Inflammatory macrophage treated with lipopolysaccharide for 4 hours (primary cell): ENCODE data around the gene SLC19A2.
"Not testable (repeated sequence)": the region's sequence is repeated elsewhere in the genome, so short reads cannot be mapped to it uniquely, and the experiment has no call there.

ENCODE experiments used
- DNase-seq: peaks from one replicate; pipeline ENCODE4 v3.0.0-alpha.2; 2020

Gene SLC19A2, protein sequence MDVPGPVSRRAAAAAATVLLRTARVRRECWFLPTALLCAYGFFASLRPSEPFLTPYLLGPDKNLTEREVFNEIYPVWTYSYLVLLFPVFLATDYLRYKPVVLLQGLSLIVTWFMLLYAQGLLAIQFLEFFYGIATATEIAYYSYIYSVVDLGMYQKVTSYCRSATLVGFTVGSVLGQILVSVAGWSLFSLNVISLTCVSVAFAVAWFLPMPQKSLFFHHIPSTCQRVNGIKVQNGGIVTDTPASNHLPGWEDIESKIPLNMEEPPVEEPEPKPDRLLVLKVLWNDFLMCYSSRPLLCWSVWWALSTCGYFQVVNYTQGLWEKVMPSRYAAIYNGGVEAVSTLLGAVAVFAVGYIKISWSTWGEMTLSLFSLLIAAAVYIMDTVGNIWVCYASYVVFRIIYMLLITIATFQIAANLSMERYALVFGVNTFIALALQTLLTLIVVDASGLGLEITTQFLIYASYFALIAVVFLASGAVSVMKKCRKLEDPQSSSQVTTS

DNA sequence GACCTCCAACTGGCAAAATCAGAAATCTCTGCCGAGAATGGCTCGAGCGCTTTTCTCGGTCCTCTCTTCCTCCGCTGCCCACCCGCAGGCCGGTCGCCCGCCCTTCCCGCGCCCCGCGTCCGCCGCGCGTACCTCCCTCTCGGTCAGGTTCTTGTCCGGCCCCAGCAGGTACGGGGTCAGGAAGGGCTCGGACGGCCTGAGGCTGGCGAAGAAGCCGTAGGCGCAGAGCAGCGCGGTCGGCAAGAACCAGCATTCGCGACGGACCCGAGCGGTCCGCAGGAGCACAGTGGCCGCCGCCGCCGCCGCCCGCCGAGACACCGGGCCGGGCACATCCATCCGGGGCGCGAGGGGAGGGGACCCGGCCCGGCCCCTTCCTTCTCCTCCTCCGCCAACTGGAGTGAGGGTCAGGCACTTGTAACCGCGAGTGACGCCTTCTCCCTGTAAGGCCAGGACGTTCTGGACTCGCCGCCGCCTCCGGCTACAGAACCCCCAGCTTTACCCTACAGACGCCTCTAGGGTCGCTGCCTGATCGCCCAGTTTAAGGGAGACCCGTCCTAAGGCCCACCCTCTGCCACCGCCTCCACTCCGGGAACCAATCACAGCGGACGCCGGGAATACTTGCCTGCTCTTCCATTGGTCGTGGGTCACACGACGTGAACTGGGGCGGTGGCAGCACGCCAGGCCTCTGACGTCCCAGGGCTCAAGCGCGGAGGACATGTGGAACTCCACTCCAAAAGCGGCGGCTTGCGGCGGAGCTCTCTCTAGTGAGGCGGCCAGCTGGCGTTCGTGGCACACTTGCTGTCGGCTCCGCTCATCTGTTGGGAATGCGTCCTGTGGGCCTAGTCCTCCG lies at the start of gene SLC19A2:
Gene SLC19A2, minus strand, starts transcription at position 514 of the 850 bp plus-strand sequence. Its CDS starts 178 bp downstream, at position 336.
- DNase-seq: peak; percentile 99

GRCh38 chr1:169534653-169535052 lies 48.9 kb upstream of the SLC19A2 start:
- DNase-seq: no peak

GRCh38 chr1:169533528-169534190 lies 47.9 kb upstream of the SLC19A2 start:
- DNase-seq: not testable (repeated sequence)

- DNase-seq: no peak
Measured at GRCh38 chr1:169530448-169530847, 44.7 kb upstream of the SLC19A2 start.

DNA sequence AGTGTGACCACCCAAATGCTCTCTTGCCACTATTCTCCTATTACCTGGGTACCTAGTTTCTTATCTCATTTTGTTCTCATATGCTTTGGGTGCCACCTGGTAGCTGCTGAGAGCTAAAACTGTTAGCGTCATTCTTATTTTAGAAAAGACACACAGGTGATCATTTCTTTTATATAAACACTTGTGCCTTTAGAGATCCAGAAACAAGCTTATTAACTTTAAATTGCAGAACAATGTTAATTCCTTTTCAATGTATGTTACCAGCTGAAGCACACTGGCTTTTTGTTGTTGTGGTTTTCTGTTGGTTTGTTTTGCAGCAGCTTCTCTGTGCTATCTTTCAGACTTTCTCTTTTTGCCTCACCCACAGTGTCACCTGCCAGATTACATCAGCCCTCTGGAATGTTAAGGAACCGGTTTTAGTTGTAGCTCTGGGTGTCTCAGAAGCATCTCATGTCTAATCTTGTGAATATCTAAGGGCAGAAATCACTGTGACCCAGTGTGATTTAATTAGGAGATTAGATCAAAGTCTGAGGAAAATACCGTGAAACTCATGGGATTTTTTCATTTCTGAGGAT lies 43.4 kb upstream of the SLC19A2 start:
- DNase-seq: no peak

DNA sequence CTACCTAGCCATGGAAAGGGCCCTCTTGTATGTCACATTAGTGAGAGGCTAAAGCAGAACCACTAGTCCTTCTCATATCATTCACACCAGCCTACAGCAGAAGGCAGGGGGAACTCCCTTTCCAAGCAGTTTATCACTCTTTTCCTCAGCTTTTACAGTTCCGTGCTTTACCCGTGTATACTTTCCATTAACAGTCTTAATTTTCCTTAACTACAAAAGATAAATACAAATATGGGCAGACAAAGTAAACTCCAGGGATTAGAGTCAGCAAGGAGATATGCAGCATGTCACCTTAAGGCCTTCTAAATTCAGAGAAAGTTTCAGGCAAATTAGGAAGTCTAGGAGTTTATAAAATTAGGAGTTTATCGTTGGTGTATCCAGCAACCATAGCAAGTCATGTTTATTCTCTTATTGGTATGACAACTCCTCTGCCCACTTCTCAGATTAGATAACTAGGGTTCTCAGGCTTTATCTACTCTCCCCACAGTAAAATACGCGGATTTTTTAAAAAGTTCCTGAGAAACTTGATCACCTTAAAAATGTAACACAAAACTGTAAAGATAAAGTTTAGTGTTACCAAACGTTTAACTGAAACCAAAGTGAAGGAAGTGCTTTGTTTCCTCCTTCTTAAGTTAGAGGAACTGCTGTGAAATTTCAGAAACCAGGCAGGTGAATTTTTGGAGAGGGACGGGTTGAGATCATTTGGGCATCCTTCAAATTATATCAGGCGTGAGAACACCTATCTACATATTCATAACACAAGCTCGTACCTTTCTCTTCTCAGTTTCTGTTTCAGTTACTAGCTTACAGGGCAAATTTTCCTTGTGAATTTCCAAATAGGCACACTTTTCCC lies 42.7 kb upstream of the SLC19A2 start:
- peak; percentile 15 for DNase-seq

DNA sequence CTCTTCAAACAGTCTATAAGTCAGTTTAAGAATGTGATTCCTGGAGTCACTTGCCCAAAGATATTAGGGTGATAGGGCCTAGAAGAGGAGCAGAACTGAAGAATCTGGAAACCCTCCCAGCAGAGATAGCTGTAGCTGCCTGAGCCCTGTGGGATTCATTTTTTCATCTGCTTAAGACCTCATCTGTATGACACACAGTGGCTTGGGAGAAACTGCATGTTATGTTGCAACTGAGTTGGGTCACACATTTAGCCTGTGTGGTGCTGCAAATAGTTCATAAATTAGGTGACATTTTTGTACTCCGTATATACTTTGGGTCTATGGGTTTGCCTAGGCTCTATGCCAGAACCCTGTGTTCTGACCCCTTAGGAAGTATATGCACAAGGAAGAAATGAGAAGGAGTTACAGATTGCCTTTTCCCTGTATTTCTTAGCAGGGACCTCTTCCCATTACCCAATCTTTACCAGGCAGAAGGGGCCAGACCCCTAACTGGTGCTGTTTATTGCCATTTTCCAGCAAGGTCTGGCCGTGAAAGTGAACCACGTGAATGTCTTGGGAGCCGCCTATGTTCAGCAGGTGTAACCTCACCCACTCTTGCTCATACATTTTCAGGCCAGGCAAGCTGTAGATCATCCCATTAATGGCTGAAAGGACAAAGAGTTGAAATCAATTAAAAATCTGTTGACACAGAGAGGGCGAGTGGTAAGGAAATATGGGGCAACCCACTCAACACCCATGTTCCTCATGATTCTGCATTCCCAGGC lies 41.9 kb upstream of the SLC19A2 start:
- peak; percentile 40 for DNase-seq

DNA sequence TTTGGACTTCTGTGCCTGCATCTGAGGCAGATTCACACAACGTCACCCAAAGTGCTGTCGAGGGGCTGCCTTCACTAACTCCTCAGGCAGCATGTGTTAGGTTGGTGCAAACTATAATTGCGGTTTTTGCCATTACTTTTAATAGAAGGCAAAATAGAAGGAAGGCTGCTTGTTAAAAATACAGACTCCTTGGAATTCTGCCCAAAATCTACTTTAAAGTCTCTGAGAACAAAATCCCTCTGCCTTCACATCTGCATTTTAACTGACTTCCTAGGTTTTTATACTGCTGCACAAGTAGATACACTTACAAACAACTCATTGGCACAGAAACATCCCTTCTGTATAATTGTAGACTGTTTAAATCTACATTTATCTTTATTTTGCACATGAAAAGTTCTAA lies 41.3 kb upstream of the SLC19A2 start:
- DNase-seq: no peak

GRCh38 chr1:169526120-169526832 lies 40.5 kb upstream of the SLC19A2 start:
- DNase-seq: no peak

GRCh38 chr1:169525391-169525790 lies 39.6 kb upstream of the SLC19A2 start:
- DNase-seq: no peak

GRCh38 chr1:169523904-169524303 lies 38.2 kb upstream of the SLC19A2 start:
- DNase-seq: no peak

- DNase-seq: no peak
Measured at GRCh38 chr1:169521226-169521625, 35.5 kb upstream of the SLC19A2 start.

DNA sequence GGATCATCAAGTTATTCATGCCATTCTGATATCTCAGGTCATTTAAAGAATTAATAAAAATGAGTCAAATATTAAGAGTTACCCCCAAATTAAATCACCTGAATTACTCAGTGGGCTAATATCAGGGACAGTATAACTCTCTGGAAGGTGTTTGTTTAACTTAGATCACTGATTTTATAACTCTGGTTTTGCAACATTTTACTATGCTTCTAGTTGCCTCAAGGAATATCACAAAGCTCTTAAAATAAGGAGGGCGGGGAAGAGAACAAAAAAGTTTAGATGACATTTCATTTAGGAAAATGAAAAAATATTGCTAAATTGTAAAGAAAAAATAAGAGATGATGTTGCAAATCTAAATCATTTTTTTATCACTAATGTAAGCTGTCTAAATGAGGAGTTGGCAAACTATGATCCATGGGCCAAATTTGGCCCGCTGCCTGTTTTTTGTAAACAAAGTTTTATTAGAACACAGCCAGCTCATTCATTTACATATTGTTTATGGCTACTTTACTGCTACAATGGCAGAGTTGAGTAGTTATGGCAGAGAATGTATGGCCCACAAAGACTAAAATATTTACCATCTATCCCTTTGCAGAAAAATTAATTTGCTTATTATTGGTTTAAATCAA lies 31.9 kb upstream of the SLC19A2 start:
- DNase-seq: no peak

GRCh38 chr1:169515641-169516040 lies 29.9 kb upstream of the SLC19A2 start:
- DNase-seq: no peak

DNA sequence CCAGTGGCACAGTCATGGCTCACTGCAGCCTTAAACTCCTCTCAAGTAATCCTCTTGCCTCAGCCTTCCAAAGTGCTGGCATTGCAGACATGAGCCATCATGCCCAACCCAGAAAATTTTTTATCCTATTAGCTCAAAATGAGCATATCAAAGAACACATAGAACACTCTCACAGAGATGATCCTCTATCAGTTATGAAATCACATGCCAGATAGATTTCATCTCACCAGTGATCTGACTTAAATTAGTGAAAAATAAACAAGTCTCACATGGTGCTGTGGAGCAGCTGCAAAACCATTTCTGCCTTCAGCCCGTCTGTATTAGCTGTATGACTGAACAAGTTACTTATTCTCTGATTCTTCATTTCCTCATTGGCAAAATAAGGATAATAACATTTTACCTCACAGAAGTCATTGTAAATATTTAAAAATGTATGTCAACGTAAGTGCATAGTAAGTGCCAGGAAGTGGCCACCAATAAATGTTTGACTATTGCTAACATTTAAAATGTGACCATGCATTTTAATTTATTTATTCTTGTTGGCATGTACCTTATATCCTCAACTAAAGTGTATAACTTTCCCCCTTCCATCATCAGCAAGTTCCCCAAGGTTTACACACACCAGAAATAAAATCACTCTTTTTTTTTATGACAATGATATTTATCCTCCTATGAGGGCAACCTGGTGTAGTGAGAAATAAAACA lies 29.0 kb upstream of the SLC19A2 start:
- no peak for DNase-seq

- peak; percentile 69 for DNase-seq
Measured at GRCh38 chr1:169513208-169513607, 27.5 kb upstream of the SLC19A2 start.

DNA sequence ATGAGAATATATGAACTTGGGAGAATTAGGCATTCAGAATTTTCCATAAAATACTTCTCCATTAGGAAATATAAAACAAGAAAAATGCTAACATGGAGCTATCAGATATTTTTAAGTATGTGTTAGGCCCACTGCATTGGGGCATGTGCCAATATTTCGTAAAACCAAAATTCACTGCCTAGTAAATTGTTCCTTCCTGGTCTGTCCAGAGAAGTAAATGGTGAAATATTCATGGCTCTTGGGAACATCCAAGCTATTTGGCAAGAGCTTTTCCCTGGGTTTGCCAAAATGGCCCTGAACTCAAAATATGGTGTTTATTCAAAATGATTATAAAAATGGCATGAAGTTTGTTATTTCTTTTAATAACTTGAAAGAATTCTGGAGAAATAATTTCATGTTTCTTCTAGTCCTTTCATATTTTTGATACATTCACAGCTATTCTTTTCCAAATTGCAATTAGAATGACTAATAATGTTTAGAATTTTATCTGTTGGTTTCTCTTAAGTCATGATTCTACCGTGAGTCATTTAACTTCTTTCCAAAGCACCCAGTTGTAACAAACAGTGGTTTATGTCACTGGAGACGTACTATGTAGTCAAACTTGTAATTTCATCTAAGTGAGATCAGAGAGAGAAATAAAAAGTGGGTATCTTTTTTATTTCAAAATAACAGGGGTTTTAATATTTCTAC lies 25.7 kb upstream of the SLC19A2 start:
- DNase-seq: peak; percentile 63

- DNase-seq: no peak
Measured at GRCh38 chr1:169510060-169510459, 24.3 kb upstream of the SLC19A2 start.

DNA sequence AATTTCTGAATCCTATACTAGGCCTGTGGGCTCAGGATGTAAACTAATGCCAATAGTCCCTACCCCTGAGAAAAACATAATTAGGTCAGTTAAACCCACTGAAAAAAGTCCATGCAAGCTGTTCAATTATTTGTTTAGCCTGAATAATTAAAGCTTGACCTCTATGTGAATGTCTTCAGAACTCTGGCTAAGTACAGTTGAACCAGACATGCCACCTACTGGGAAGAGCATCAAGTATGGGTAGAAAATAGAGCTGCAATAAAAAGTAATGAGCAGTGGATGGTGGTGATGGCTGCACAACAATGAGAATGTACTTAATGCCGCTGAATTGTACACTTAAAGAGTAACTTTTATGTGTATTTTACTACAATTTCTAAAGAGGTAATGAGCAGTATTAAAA lies 23.6 kb upstream of the SLC19A2 start:
- DNase-seq: no peak
